Prostate gland (tissue), 2 donors: ENCODE data around the gene ROBO2.

ENCODE experiments used
- POLR2A ChIP-seq: fragments of 450-650 bp; IDR thresholded peaks from one replicate; pipeline ENCODE4 v1.6.1; 2016; ENCODE audit warnings: antibody characterized with exemption, mild to moderate bottlenecking
- TF ChIP-seq, protein P1 (sequence below), 4 experiments: fragments of 200-600 bp in 2 of 4; fragments of 450-650 bp in 2 of 4; sonication (generic) in 2 of 4; IDR thresholded peaks; 1 replicate in 3 of 4; 2 replicates in 1 of 4; pipeline ENCODE4 v1.5.1; 2016 to 2019; ENCODE audit warnings: antibody characterized with exemption in 4 of 4, mild to moderate bottlenecking in 2 of 4, moderate library complexity in 2 of 4

DNA sequence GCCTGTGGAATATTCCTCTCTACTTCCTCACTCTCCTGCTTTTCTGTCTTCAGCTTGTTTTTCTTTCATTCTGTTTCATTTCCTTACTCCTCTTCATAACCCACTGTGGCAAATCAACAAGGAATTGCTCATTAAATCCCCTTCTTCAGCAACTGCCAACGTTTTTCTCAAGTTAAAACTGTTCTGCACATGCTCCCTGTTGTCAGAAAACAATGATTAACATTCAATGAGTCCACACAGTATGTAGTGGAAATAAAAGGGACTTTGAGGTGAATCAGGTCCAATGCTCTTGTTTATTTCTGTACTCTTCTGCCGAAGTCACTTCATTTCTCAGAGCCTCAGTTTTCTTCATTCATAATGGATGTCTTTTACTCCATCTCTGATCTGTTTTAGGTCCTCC lies 11.9 kb upstream of the ROBO2 start:
- TF ChIP-seq, protein P1, sequence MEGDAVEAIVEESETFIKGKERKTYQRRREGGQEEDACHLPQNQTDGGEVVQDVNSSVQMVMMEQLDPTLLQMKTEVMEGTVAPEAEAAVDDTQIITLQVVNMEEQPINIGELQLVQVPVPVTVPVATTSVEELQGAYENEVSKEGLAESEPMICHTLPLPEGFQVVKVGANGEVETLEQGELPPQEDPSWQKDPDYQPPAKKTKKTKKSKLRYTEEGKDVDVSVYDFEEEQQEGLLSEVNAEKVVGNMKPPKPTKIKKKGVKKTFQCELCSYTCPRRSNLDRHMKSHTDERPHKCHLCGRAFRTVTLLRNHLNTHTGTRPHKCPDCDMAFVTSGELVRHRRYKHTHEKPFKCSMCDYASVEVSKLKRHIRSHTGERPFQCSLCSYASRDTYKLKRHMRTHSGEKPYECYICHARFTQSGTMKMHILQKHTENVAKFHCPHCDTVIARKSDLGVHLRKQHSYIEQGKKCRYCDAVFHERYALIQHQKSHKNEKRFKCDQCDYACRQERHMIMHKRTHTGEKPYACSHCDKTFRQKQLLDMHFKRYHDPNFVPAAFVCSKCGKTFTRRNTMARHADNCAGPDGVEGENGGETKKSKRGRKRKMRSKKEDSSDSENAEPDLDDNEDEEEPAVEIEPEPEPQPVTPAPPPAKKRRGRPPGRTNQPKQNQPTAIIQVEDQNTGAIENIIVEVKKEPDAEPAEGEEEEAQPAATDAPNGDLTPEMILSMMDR (IDR thresholded peaks at IDR 0.05) = no peak
- no peak for TF ChIP-seq POLR2A
